Measurements from ENCODE around the gene WWC1.
A peak's percentile ranks its signal among the peaks of the same experiment; 100 is the strongest.

WWC1 gene

DNA sequence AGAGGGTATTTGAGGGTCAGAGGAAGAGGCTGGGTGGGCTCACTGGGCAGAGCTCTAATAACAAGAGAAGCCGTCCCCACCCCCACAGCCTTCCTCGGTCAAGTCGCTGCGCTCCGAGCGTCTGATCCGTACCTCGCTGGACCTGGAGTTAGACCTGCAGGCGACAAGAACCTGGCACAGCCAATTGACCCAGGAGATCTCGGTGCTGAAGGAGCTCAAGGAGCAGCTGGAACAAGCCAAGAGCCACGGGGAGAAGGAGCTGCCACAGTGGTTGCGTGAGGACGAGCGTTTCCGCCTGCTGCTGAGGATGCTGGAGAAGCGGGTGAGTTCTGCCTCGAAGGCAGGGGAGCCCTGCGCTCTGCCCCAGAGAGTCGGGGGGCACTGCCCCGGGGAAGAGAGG is 173.2 kb downstream of the WWC1 start:
- no peak for DNase-seq (ENCODE audit: extremely low spot score, insufficient read length, low read depth)
- no peak for FAIRE-seq

DNA sequence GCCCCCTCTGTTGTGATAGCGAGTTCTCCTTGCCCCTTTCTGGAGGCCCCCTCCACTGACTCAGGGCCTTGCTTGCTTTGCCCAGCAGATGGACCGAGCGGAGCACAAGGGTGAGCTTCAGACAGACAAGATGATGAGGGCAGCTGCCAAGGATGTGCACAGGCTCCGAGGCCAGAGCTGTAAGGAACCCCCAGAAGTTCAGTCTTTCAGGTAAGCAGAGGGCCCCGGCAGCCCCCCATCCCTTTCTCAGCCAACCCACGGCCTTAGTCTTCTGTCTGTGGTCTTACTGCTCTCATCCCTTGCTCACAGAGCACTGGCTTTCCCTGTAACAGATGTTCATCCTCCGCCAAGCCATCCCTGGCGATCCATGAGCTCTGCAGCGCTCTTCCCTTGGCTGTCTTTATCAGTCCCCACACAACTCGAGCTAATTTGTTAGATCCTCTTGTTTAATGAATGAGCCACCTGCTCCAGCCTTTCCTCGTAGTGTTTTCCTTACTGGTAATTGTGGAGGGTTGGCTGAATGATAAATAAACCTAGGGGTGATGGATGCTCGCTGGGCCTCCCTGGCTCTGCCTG is 176.4 kb downstream of the WWC1 start:
- no peak for DNase-seq (ENCODE audit: extremely low spot score, insufficient read length, low read depth)
- FAIRE-seq: no peak

DNA sequence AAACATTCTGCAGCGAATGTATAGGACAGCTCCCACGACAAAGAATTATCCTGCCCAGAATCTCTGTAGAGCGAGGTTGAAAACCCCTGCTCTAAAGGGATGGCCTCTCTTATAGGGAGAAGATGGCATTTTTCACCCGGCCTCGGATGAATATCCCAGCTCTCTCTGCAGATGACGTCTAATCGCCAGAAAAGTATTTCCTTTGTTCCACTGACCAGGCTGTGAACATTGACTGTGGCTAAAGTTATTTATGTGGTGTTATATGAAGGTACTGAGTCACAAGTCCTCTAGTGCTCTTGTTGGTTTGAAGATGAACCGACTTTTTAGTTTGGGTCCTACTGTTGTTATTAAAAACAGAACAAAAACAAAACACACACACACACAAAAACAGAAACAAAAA is 177.4 kb downstream of the WWC1 start:
- FAIRE-seq (no peak), DNase-seq (ENCODE audit: extremely low spot score, insufficient read length, low read depth) (no peak)

DNA sequence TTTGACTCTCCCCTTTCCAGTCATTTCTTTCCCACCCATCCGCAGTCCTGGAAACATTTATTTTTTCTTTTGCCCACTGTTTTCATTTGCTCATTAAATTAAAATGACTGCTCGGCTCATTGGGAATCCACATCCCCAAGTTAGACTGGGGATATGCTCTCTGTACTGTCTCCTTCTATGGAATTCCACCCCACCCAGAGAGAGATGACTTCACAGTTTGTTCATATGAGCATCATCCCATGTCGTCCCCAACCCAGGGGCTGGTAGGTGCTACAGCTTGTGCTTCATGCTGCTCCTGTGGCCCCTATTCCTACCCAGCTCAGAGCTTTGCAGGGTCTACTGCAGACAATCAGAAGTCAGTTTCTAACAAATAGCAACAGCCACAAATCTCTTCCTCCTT is 178.4 kb downstream of the WWC1 start:
- DNase-seq (ENCODE audit: extremely low spot score, insufficient read length, low read depth) (no peak), FAIRE-seq (no peak)

DNA sequence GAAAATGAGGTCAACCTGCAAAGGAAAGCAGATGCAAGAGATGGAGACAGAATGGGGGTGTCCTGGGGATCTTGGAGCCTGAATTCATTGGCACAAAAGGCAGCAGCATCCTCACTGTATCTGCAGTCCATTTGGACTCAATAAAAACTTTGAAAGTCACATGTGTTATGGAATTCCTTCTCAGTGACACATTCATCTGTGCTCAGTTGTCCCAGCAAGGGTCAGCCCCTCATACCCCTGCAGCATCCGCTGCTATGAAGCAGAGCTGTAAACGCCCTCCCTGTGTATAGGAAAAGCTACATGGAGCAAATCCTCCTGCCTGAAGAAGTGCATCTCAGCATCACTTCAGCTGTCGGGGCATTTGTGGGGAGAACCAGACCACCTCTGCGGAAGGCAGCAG is 180.3 kb downstream of the WWC1 start:
- DNase-seq (ENCODE audit: extremely low spot score, insufficient read length, low read depth): no peak
- FAIRE-seq: no peak

DNA sequence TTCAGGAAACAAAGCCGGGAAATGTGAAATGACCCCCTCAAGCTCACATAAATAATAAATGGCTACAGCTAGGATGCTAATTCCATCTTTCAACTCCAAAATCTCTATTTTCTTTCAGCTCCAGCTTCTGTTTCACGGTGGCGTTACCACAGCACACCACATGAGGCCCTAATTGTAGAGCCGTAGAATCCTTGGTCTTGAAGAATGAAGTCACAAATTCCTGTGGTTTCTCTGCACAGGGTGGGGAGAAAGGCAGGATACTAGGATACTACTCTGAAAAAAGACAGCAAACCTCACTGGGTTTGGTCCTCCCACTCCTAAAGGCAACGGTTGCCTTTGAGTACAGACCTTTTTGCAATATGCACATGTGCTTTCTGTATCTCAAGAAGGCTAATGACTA is 180.9 kb downstream of the WWC1 start:
- DNase-seq (ENCODE audit: extremely low spot score, insufficient read length, low read depth) (no peak), FAIRE-seq (no peak)

DNA sequence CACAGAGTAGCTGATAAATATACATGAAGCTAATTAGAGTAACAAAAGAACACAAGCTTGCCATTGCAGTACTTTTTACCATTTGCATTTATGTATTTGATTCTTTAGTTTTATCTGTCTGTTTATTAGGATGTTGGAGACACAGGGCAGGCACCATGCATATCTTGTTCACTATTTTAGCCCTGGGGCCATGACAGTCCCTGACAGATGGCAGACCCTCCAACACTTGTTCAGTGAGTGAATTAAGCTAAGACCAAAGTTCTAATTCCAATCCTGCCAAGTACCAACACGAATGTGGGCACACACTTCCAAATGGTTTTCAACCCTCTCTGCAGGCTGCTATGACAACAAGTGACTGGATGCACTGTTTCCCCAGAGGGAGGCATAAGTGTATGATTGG is 182.9 kb downstream of the WWC1 start:
- FAIRE-seq (no peak), DNase-seq (ENCODE audit: extremely low spot score, insufficient read length, low read depth) (no peak)

DNA sequence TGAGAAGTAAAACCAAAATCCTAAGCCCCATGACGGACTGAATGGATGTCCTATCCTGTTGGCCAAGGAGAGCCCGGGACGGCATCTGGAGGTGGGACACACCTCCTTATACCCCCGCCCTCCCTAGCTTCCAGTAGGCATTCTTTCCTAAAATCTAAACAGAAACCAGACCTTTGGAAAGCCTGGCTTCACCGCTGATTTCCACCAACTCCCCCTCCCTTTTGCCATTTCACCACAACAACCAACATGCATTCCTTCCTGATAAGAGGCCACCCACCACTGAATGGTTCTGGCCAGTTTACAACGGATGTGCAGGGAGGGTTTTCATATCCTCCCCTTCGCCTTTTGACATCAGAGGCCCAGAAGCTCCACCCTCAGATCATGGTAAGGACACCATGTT is 185.6 kb downstream of the WWC1 start:
- FAIRE-seq: no peak

DNA sequence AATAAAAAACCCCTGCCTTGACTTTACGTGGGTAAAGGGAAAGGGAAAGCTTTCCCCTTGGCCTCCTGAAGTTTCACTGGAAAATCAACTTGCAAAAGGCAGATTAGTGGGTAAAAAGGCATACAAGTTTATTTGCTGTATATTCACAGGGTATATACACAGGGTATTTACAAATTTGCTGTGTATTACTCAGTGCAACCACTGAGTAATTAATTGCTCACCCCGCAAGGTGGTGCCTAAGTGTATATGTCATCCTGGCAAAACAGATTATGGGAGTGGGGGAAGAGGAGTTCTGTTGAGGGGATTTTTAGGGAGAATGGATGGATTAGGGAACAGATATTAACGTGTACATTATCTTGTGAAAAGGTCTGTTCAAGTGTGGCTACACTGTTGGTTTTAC is 187.7 kb downstream of the WWC1 start:
- FAIRE-seq: no peak
- no peak for DNase-seq (ENCODE audit: extremely low spot score, insufficient read length, low read depth)

More for the DNA sequence above, 185.6 kb downstream of the WWC1 start:
- DNase-seq (ENCODE audit: extremely low spot score, insufficient read length, low read depth): no peak

DNA sequence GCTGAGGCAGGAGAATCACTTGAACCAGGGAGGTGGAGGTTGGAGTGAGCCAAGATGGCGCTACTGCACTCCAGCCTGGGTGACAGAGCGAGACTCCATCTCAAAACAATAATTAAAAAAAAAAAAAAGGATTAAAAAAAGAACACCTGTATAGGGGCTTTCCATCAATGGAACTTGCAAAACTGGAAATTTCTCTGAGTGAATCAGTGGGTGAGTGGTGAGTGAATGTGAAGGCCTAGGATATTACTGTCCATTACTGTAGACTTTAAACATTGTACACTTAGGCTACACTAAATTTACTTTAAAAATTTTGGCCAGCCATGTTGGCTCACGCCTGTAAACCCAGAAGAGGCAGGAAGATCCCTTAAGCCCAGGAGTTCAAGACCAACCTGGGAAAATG is 189.2 kb downstream of the WWC1 start:
- FAIRE-seq: no peak

DNA sequence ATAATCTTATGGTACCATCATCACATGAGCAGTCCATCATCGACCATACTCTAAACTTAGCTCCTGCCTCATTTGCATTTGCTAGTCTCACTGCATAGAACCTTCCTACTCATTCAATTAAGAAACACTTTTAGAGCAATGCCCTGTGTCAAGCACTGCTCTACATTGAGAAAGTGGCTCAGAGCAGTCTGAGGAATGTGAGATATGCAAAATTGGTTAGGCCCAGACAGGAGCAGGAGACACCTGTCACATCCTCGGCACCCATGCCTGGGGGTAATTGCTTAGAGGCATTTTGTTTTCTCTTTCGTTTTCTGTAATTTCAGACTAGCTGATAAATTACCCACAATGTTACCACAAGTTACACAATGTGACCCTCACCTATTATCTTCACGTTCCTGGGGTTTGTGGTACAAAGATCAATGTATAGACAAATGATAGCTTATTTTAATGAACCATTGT is 189.9 kb downstream of the WWC1 start:
- DNase-seq (ENCODE audit: extremely low spot score, insufficient read length, low read depth): peak; percentile 52
- peak; percentile 93 for FAIRE-seq

More for the DNA sequence above, 189.2 kb downstream of the WWC1 start:
- DNase-seq (ENCODE audit: extremely low spot score, insufficient read length, low read depth): no peak

DNA sequence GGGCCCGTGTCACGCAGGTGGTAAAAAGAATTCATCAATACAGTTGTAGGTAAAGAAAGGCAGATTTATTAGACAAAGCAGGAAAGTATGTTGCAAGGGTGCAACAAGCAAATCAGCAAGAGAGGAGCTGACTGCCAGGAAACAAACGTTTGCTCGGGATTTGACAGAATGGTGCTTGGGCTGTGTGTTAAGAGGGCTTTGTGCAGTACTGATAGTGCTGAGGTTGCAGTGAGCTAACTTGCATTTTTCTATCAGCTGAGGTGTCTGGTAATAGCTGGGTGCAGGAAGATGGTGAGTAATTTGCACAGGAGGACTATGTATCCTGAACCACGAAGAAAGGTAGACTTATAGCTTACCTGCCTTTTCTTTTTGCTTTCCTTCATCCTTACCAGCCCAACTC is 190.9 kb downstream of the WWC1 start:
- FAIRE-seq: no peak
- no peak for DNase-seq (ENCODE audit: extremely low spot score, insufficient read length, low read depth)

DNA sequence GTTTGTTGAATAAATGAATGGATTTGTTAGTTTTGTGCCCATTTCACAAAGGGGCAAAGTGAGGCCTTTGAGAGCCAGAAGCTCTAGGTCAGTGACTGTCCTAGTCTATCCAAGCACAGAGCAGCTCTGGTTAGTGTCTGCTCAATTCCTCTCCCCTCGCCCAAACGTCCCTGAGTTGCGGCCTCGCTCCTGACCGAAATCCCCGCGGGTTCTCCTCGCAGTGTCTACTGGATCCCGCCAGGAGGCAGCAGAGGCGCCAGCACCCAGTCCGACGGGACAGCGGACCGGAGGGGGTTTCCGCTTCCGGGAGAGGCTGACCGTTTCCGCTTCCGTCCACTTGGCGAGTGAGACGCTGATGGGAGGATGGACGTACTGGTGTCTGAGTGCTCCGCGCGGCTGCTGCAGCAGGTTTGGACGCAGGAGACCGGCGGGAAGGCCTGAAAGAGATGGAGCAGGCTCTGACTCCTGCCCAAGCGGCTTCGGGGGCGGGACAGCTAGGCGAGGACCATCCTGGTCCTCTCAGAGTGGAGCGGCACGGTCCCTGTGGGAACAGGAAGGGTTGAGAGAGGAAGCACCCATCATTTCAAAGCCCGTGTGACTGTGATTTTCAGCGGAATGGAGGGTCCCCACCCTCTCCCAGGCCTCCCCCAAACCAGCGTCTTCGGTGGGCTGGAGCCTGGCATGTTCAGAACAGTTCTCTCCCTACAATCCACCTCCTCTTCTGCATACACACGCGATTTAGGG is 194.9 kb downstream of the WWC1 start, which contains the start of gene RARS1:
Gene RARS1 (plus strand): TSS at position 336 of the 744 bp plus-strand sequence. CDS start 28 bp downstream, at position 364.
- FAIRE-seq (peak; percentile 91), DNase-seq (ENCODE audit: extremely low spot score, insufficient read length, low read depth) (peak; percentile 90)

DNA sequence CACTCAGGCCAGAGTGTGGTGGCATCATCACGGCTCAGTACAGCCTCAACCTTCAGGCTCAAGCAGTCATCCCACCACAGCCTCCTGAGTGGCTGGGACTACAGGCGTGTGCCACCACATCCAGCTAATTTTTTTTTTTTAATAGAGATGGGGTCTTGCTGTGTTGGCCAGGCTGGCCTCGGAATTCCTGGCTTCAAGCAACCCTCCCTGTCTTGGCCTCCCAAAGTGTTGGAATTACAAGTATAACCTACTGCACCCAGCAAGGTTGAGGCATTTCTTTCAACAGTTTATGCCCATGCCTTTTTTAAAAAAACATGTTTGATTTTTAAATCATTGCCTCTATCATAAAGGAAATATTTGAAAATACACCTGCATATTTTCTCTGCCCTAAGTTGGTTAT is 197.6 kb downstream of the WWC1 start:
- no peak for FAIRE-seq
- DNase-seq (ENCODE audit: extremely low spot score, insufficient read length, low read depth): no peak

DNA sequence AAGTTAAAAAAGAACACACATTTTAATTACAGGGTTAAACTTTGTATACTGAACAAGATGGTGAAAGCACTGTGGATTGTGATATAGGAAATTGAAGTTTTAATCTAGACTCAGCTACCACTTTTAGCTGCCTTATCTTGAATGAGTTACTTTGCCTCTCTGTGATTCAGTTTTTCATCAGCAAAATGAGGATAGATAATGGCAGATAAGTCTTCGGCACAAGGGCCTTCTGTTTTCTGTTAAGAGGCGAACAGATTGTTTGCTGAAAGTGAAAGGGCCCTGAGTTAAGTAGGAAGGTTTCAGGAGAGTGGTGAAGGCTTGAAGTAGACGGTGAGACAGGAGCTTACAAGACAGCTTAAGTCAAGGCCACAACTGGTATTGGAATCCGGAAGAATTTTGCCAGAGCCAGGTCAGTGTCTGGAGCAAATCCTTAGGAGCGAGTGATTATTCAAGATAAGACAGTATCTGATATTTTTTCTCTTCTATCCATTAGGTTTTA is 202.7 kb downstream of the WWC1 start:
- DNase-seq (ENCODE audit: extremely low spot score, insufficient read length, low read depth) (no peak), FAIRE-seq (no peak)

DNA sequence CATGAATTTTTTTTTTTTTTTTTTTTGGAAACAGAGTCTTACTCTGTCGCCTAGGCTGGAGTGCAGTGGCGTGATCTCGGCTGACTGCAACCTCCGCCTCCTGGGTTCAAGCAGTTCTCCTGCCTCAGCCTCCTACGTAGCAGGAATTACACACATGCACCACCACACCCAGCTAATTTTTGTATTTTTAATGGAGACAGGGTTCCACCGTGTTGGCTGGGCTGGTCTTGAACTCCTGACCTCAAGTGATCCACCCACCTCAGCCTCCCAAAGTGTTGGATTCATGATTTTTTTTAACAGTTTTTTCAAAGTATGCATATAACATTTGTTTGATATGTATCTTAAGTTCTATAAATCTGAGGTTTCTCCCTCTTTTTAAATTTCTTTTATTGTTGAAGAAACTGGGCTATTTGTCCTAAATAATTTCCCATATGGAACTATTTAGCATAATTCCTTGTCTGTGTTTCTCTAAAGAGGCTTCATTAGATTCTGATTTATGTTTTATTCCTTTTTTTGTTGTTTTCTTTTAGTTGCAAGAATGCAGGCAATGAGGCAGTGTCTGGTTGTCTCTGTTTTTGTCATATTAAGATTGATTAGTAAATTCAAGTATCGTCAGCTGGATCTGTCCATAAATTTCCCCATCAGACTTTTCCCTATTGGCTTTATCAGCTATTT is 211.3 kb downstream of the WWC1 start:
- no peak for FAIRE-seq

DNA sequence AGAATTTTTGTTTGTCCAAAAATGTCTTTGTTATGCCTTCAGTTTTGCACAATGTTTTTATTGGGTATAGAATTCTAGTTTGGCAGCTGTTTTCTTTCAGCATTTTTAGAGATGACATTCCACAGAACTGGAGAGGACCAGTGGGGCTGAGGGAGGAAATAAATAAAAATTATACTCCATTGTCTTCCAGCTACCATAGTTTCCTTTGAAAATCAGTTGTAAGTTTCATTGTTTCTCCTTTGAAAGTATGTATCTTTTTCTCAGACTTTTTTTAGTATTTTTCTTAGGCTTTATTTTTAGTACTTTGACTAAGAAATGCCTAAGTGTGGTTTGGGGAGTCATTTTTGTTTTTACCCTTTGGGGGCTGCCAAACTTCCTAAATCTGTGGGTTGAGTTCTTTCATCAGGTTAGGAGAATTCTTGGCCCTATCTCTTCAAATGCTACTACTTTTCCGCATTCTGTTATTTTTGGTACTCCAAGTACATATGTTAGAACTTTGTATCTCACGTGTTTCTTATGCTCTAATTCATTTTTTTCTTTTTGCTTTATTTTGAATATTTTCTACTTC is 222.5 kb downstream of the WWC1 start:
- DNase-seq (ENCODE audit: extremely low spot score, insufficient read length, low read depth) (no peak), FAIRE-seq (no peak)

More for the DNA sequence above, 211.3 kb downstream of the WWC1 start:
- no peak for DNase-seq (ENCODE audit: extremely low spot score, insufficient read length, low read depth)

All from GM18507 (cell line).